Activated naive CD4-positive, alpha-beta T cell treated with anti-CD3 and anti-CD28 coated beads, Interleukin-2, amount 50 U/mL, for 16 hours (primary cell): ENCODE results near the gene PDE4DIP.
"Not testable (repeated sequence)": the region's sequence is repeated elsewhere in the genome, so short reads cannot be mapped to it uniquely, and the experiment has no call there.

ENCODE experiments used
- DNase-seq: peaks from one replicate; pipeline ENCODE4 v3.0.0-alpha.2; 2020

The PDE4DIP gene

DNA sequence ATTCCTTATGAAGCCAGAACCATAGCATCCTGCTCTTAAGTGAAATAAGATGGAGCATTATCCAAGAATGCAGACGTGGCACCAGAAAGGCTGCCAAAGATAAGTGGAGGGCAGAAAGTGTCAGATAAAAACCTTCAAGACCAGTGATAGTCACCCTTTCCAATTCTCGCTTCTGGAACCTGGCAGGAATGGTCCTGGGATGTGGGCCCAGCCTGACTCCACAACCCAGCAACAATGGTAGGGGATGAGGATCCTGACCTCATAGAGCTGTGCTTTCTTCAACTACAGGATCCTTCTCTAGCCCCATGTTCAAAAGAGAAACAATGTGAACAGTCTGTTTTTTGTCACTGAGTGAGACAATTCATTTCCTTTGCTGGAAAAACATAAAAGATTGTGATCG lies 145.2 kb downstream of the PDE4DIP start:
- DNase-seq = not testable (repeated sequence)

DNA sequence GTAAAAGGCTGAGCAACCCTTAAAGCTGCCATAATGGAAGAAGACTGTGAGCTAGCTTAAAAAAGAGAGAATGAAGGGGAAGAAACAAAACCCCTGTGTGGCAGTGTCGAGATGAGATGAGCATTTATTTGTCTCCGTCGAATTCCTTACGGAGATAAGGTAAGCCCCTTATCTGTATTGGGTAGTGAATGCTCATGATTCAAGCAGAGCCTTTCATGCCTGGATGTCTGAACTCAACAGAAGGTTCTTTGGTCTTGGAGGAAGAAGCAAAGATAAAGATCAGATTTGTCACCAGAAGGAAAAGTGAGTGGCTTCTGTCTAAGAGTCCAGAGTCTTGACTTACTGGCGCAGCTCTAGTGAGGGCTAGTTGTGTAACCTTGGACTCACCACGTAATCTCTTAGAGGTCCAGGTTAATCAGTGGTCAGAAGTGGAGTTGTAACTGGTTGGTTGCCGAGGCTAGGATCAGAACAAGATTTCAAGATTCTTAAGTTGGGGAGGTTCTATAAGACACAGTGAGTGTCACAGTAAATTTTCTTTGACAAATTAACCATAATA lies 146.1 kb downstream of the PDE4DIP start:
- not testable (repeated sequence) for DNase-seq

DNA sequence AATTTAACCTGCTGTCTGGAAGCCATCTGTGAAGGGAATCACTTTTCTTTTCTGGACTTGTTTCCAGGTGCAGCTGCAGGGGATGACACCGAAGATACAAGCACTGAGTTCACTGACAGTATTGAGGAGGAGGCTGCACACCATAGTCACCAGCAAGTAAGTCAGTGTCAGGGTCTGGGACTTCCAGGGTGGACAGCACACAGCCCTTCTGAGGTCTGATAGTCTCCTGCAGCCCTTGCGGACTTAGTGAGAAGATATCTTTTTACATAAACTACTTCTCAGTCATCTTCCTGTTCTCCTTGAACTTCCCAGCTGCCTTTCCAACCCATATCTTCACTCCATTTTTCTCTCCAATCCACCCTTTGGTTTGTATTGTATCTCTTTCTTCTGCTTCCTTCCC lies 147.6 kb downstream of the PDE4DIP start:
- DNase-seq = not testable (repeated sequence)

DNA sequence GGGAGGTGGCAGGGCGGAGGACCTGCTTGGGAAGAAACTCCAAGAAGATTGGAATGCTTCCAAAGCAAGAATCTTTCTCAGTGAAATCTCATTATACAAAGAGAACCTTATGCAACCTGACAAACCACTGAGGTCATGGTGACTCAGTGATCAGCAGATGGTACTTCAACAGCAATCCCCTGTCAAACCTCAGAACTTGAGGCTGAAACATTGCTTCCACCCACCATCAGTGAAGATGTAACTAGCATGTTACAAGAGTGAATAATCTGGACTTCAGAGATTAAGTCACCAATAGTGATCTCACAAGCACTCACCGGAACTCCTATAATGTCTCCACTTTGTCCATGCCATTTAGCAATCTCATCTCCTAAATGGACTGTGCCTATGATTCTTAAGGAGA lies 148.1 kb downstream of the PDE4DIP start:
- not testable (repeated sequence) for DNase-seq

DNA sequence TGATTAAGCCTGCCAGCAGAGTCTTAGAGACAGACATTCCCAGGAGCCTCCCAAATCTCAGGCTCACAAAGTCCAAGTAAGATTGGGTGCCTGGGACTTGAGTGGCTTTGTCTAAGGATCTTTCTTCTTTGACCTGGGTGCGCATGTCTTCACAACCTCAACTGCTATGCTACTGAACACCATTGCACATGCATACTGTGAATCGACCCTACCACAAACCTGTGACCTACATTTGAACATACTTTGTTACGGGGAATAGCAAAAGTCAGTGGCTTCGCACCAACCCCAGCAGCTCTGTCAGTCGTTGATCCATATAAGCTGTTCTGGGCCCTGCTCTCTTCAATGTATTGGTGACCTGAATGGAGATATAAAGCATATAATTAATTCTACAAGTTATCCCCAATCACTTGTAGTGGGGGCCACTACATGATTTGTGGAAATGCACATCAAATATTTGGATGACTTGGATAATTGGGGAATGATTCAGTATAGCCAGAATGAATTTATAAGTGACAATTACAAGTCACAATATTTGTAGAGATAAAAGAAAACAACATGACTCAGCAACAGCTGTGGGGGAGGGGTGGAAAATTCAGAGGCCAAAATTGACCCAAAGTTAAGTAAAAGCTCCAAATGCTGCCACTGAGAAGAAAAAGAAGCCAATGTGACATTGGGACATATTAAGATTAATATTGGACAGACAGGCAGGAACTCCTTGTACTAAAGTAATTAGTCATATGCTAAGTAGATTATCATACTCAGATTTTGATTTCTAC lies 152.4 kb downstream of the PDE4DIP start:
- DNase-seq = not testable (repeated sequence)

DNA sequence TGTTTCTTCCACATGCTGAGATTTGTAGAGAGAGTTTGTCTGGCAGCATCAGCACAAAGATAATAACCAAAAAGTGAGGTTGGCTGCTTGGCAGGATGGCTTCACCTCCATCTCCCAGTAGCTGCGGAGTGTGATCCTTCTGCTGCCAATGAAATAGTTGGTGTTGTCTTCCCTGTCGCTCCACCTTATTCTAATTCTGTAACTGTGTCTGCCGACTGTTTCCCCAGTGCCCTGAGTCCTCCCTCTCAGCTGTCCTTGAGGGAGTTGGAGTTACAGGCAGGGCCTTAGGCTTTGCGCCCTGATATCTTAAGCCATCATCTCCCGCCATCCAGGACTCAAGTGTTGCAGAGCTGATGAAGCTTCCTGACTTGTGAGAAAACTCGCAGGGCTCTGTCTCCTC lies 153.2 kb downstream of the PDE4DIP start:
- not testable (repeated sequence) for DNase-seq

DNA sequence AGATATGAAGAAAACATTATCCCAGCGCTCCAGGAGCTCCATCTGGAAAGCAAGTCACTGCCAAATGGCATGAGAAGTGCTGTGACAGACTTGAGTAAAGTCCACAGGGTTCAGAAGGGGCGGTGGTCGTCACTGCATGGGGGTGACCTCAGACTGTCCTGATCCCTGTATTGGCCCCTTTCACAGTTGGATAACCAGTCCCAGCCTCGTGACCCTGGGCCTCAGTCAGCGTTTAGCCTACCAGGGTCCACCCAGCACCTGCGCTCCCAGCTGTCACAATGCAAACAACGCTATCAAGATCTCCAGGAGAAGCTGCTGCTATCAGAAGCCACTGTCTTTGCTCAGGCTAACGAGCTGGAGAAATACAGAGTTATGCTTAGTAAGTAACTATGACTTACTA lies 158.4 kb downstream of the PDE4DIP start:
- DNase-seq = not testable (repeated sequence)

DNA sequence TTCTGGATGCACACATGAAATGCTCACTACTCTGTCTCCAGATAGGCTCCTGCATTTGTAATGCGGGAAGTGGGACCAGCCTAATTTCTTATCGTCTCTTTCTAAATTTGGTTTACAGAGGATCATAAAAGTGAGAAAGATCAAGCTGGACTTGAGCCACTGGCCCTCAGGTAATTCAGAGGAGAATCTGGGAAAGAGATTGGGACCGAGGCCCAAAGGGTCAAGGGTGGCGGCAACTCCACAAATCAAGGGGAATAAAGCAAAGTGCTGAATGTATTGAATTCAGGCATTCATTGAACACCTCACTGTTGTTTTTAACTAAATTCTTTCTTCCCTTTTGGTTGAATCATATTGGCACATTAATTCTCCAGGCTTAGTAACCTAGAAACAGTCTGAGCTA lies 164.1 kb downstream of the PDE4DIP start:
- not testable (repeated sequence) for DNase-seq

DNA sequence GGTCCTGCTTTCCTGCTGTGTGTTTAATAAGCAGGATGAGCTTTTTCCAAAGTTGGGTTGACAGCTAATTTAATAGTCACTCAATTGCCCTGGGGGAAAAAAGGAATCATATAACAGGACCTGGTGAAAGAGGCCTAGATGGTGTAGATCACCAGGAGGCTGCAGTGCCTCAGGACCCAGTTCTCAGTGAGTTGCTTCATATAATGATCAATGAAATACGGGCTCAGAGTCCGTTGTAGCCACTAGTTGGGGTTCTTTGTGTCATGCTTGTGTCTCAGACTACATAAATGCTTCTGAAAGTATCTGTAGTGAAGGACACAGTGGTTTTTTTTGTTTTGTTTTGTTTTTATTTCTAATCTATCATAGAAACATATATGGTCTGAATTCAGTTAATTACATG lies 164.5 kb downstream of the PDE4DIP start:
- not testable (repeated sequence) for DNase-seq

DNA sequence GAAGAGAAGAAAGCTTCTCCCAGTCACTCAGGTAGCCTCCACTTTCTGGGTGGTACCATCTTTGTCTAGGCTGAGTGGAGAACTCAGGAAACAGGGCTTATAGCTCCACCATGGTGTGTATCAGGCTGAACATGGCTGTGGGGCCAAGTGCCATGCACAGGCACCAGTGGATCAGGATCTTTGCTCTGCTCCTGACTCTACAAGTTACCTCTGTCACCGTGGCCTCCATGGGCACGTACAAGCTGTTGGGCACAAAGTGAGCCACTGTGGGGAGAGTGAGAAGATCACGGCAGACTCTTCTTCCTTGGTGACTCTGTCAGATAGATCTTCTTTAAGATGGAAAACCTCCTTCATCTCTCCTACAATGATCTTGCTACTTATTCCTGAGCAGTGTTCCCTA lies 165.5 kb downstream of the PDE4DIP start:
- not testable (repeated sequence) for DNase-seq

DNA sequence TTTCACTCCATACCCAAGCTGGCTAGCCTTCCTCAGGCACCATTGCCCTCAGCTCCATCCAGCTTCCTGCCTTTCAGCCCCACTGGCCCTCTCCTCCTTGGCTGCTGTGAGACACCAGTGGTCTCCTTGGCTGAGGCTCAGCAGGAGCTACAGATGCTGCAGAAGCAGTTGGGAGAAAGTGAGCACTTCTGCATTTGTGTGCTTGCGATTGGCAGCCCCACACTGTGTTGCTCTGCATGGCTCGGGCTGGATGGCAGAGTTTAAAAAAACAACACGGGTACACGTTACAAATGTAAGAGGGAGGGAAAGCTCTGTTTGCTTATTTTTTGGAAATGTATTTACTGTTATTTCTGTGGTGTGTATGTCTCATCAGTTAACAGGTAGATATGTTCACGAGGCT lies 168.4 kb downstream of the PDE4DIP start:
- not testable (repeated sequence) for DNase-seq

DNA sequence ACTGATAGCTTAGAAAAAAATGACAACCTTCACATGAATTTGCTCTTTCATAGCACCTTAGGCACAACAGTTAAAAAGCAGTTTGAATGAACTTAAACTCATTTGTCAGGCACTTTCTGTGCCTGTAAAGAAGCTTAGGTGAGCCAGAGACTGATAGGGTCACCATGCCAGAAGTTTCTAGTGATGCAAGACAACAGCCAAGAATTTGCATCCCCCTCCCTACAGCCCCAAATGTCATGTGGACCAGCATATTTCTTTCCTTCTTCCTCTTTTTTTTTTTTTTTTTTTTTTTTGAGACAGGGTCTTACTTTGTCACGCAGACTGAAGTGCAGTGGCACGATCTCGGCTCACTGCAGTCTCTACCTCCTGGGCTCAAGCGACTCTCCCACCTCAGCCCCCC lies 169.3 kb downstream of the PDE4DIP start:
- not testable (repeated sequence) for DNase-seq

DNA sequence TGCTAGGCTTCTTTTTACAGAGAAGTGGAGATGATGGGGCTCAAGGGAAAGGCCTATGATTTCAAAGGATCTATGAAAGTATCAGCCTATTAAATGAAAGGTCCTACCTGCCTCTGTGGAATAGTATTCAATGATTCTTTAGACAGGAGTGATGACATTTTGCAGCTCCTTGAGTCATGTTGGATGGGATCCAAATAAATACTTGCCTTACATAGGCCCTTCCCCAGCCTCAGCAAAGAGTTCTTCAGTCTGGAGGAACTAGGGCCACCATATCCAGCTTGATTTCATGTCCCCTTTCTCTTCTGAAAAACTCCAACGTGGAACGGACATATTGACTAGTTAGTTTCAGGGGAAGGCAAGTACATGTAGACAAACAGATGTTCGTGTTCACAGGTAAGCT lies 171.3 kb downstream of the PDE4DIP start:
- DNase-seq = not testable (repeated sequence)

DNA sequence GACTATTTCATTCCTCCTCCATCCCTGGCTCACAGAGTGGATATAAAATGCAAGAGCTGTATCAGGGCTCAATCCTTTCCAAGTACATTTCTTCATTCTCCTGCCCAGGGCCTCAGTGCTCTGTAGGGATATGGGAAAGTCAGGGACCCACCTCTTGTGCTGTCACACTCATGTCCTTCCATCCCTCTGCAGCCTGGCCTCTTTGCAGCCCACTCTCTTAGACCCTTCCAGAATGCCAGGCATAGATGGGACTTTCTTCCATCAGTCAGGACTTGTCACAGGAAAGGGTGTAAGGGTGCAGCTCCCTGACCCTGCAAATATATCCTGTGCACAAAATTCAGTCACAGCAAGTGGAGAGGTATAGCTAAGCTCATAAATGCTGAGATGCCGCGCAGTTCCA lies 172.4 kb downstream of the PDE4DIP start:
- DNase-seq = not testable (repeated sequence)

DNA sequence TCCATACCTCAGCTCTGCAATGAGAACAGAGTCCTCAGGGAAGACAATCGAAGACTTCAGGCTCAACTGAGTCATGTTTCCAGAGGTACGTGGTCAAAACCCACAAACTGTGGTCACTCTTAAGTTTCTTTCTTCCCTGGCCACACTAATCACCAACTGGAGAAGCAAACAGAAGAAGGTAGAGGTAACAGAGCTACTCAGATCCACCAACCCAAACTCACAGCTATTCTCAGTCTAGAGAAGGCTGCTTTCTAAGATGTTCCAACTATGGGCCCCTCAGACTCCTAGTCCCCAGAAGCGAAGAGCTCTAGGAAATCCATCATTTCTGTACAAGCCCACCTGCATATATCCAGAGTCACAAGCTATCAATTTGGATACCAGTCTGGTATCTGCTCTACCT lies 174.3 kb downstream of the PDE4DIP start:
- not testable (repeated sequence) for DNase-seq

DNA sequence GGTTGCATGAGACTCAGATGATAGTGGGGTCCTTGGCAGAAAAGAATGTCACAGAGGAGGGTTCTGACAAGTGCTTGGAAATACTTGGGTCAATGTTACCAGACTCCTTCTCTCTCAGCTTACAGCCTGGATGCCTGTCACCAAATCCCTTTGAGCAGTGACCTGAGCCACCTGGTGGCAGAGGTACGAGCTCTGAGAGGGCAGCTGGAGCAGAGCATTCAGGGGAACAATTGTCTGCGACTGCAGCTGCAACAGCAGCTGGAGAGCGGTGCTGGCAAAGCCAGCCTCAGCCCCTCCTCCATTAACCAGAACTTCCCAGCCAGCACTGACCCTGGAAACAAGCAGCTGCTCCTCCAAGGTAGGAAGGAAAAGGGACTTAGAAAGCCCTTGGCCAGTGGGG lies 180.1 kb downstream of the PDE4DIP start:
- not testable (repeated sequence) for DNase-seq

DNA sequence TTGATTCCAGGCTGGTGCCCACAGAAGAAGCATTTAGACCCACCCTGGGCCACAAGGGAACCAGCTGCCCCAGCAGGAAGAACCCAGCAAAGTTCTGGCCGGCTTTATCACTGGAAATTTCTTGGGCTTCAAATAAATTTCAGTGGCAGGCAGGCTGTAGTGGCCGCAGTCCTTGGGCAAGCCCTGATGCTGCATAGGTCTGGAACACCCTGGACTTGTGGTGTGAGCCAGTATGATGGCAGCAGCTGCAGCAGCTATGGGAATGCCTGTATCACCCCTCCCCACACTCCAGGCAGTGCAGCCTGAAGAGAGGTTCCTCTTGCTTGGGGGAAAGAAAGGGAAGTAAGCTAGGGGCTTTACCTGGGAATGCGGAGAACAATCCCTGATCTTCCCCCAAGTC lies 189.7 kb downstream of the PDE4DIP start:
- not testable (repeated sequence) for DNase-seq

DNA sequence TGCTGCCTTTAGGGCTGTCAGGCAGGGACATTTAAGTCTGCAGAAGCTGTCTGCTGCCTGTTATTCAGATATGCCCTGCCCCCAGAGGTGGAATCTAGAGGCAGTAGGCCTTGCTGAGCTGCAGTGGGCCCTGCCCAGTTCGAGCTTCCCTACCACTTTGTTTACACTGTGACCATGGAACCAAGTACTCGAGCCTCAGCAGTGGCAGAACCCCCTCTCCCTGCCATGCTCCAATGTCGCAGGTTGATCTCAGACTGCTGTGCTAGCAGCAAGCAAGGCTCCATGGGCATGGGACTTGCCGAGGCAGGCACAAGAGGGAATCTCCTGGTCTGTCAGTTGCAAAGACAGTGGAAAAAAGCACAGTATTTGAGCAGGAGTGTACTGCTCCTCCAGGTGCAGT lies 198.8 kb downstream of the PDE4DIP start:
- not testable (repeated sequence) for DNase-seq

DNA sequence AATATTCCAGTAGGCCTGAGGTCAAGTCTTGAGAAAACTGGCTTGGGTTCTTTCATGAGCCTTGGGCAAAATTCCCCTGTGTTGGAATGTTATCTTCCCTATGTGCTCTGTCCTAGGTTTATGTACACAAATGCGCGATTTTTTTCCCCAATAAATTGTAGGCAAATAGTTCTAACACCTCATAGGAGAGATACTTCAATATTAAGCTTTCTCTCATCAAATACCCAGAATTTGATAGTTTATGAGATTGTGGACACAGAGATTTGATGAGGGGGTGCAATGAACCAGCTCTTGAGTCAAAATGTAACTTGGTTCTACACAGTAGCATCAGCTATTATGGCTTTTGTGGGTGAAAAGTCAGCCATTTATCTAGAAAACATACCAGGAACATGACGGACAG lies 220.4 kb downstream of the PDE4DIP start:
- not testable (repeated sequence) for DNase-seq

DNA sequence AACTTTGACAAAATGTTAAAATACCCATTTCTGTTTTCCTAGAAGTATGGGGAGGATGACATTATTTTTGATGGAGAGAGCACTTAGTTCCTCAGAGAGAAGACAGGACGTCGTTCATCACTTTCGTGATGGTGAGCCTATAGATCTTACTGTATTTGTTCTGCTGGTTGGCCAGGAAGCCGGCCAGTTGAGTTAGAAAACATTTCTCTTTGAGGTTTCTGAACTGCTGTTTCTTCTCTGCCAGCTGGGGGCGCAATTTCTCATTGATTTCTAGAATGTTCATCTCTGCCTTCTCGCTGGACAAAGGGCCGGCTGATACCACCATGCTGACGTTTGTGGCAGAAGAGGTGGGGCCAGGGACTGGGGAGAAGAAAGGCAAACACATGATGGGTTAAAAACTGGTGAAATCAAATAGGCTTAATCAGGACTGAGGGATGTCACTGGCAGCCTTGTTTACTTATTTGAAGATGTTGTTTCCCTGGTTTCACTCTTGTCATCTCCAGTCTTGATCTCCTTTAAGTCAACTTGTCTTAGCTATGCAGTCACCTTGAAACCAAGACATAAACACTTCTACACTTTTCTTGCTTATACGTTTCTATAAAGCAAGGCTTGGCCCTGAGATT lies 231.4 kb downstream of the PDE4DIP start:
- DNase-seq = not testable (repeated sequence)
